Measurements from ENCODE around the gene COPE. TPM values are rescaled to one million over a fixed set of nuclear protein-coding genes. Genes with fewer than 3 reads are reported as not detected.
"Not testable (repeated sequence)": the region's sequence is repeated elsewhere in the genome, so short reads cannot be mapped to it uniquely, and the experiment has no call there.

The COPE gene
- polyA plus RNA-seq, 1 donor from 2014 or later = 397 TPM

- Histone ChIP-seq H3K79me2 (replicated peaks; ENCODE audit: insufficient read depth, low read length) (no peaks in the 10 kb centered on the region), H3K4me2 (ENCODE audit: low read length) (no peak overlapping the region), H4K20me1 (ENCODE audit: insufficient read depth) (no peaks in the 10 kb centered on the region), H3F3A (ENCODE audit: insufficient read depth, low read length, poor library complexity, severe bottlenecking) (no peaks in the 10 kb centered on the region), H3K9ac (ENCODE audit: low read length) (no peak overlapping the region), H3K9me3 (ENCODE audit: low read length) (no peaks in the 10 kb centered on the region), H3K36me3 (ENCODE audit: insufficient read depth, low read length) (peaks cover 6% of the 10 kb centered on the region), H3K4me3 (ENCODE audit: low read length) (no peak overlapping the region), H3K27ac (ENCODE audit: low read length) (no peak overlapping the region), H3K9me2 (ENCODE audit: insufficient read depth, low read length) (no peaks in the 10 kb centered on the region), H2AFZ (ENCODE audit: low read depth, low read length) (no peak overlapping the region), H3K27me3 (ENCODE audit: insufficient read depth, low read depth, low read length) (no peaks in the 10 kb centered on the region)
- TF ChIP-seq SMC3 (conservative IDR thresholded peaks at IDR 0.05; ENCODE audit: poor library complexity) (no peak), POLR2AphosphoS5 (IDR thresholded peaks at IDR 0.05) (no peak), TAF1 (IDR thresholded peaks at IDR 0.05; ENCODE audit: low read depth) (no peak), MXI1 (conservative IDR thresholded peaks at IDR 0.05; ENCODE audit: poor library complexity, severe bottlenecking) (no peak), RAD21 (conservative IDR thresholded peaks at IDR 0.05) (no peak), EP300 (conservative IDR thresholded peaks at IDR 0.05; ENCODE audit: poor library complexity, severe bottlenecking) (no peak), EZH2 (IDR thresholded peaks at IDR 0.05; ENCODE audit: borderline replicate concordance, insufficient read depth, low read length, poor library complexity, severe bottlenecking) (no peak), CTCF (IDR thresholded peaks at IDR 0.05; ENCODE audit: poor library complexity, severe bottlenecking) (no peak)
- TF ChIP-seq, protein P1, sequence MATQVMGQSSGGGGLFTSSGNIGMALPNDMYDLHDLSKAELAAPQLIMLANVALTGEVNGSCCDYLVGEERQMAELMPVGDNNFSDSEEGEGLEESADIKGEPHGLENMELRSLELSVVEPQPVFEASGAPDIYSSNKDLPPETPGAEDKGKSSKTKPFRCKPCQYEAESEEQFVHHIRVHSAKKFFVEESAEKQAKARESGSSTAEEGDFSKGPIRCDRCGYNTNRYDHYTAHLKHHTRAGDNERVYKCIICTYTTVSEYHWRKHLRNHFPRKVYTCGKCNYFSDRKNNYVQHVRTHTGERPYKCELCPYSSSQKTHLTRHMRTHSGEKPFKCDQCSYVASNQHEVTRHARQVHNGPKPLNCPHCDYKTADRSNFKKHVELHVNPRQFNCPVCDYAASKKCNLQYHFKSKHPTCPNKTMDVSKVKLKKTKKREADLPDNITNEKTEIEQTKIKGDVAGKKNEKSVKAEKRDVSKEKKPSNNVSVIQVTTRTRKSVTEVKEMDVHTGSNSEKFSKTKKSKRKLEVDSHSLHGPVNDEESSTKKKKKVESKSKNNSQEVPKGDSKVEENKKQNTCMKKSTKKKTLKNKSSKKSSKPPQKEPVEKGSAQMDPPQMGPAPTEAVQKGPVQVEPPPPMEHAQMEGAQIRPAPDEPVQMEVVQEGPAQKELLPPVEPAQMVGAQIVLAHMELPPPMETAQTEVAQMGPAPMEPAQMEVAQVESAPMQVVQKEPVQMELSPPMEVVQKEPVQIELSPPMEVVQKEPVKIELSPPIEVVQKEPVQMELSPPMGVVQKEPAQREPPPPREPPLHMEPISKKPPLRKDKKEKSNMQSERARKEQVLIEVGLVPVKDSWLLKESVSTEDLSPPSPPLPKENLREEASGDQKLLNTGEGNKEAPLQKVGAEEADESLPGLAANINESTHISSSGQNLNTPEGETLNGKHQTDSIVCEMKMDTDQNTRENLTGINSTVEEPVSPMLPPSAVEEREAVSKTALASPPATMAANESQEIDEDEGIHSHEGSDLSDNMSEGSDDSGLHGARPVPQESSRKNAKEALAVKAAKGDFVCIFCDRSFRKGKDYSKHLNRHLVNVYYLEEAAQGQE (IDR thresholded peaks at IDR 0.05; ENCODE audit: borderline replicate concordance) = no peak
Observed at GRCh38 chr19:18903156-18904037, 15.8 kb downstream of the COPE start.

DNA sequence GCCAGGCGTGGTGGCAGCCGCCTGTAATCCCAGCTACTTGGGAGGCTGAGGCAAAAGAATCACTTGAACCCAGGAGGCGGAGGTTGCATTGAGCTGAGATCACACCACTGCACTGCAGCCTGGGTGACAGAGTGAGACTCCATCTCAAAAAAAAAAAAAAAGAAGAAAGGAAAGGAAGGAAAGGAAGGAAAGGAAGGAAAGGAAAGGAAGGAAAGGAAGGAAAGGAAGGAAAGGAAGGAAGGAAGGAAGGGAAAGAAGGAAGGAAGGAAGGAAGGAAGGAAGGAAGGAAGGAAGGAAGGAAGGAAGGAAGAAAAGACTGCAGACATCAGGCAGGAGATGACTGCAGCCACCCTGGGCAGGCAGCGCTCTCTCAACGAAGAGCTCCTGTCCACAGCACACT lies 16.7 kb downstream of the COPE start:
- not testable (repeated sequence) for H2AFZ ChIP-seq (ENCODE audit: low read depth, low read length); H3K4me3 ChIP-seq (ENCODE audit: low read length); H3K27ac ChIP-seq (ENCODE audit: low read length); H3K9me2 ChIP-seq (ENCODE audit: insufficient read depth, low read length); H3K9ac ChIP-seq (ENCODE audit: low read length); H3K9me3 ChIP-seq (ENCODE audit: low read length); H3K79me2 ChIP-seq (replicated peaks; ENCODE audit: insufficient read depth, low read length); H3K36me3 ChIP-seq (ENCODE audit: insufficient read depth, low read length); H3K27me3 ChIP-seq (ENCODE audit: insufficient read depth, low read depth, low read length); H4K20me1 ChIP-seq (ENCODE audit: insufficient read depth); H3K4me2 ChIP-seq (ENCODE audit: low read length); H3F3A ChIP-seq (ENCODE audit: insufficient read depth, low read length, poor library complexity, severe bottlenecking)
